ENCODE data around the gene NPTN.

Gene NPTN

DNA sequence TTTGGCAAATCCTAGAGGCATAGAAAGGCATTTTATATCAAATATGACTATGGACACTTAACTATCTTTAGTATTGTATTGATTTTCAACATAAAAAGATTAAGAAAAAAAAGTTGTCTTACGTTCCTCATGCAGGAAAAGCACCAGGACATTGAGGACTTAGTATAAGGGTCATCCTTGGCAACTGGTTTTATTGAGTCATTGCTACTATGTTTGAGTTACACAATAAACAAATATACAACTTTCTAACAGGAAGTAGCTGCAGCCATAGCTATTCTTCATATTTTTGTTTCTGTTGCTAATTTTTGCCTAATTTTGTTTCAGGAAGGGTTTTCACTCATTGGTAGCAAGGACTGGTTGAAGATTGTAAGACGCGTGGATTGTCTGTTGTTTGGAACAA is 93.0 kb downstream of the NPTN start:
- intact Hi-C loops (cut with DNase I), result no loop called here

DNA sequence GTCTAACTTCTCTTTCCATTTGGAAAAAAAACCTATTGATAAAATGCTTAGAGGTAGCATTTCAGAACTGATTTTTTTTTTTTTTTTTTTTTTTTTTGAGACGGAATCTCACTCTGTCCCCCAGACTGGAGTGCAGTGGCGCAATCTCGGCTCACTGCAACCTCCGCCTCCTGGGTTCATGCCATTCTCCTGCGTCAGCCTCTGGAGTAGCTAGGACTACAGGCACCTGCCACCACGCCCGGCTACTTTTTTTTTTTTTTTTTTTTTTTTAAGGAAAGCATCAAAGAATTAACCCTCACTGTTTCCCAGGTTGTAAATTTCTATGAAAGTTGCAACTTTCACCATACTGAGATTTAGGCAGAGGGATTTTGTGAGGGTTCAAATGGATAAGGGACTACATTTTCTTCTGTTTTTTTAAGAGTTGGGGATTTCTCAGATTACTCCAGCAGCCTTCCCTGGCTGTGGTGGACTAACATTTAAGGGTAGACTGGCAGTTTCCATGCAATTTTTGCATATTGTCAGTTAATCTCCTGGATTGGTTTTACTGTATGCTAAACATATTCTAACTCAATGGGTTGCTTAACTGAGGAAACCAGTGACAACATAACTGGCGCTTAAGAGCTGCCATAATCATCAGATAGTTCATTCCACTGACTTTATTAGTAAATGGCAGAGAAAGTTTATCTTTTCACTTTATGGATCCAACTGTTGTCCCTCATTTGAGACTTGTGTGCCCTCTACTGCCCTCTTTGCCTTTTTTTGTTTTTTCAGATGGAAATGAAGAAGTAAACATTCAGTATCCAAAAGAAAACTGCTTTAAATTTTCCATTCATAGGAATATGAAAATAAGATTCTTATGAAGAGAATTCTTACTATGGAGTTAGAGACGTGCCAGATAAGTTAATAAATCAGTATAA is 93.7 kb downstream of the NPTN start:
- intact Hi-C loops (cut with DNase I), result no loop called here
- no peak for DNase-seq

More for the DNA sequence above, 93.0 kb downstream of the NPTN start:
- DNase-seq, result no peak

DNA sequence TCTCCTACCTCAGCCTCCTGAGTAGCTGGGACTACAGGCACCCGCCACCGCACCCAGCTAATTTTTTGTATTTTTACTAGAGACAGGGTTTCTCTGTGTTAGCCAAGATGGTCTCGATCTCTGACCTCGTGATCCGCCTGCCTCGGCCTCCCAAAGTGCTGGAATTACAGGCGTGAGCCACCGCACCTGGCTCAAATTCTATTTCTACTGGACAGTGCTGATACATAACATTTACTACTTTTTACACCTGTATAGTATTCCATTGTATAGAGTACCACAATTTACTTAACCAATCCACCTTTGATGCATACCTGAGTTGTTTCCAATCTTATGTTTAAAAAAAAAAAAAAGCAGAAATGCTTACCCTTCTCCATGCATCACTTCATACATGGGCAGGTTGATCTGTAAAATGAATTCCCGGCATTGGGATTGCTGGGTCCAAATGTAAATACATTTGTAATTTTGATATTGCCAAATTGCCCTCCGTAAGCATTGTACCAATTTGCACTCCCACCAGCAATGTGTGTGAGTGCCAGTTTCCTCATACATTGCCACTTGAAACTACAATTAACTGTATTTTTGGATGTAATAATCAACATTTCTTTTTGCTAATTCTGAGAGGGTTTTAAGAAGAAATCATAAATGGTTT is 94.5 kb downstream of the NPTN start:
- intact Hi-C loops (cut with DNase I), result no loop called here
- DNase-seq, result no peak

- intact Hi-C loops (cut with DNase I), result no loop called here
- DNase-seq, result no peak
Observed at GRCh38 chr15:73538123-73538522, 95.1 kb downstream of the NPTN start.

DNA sequence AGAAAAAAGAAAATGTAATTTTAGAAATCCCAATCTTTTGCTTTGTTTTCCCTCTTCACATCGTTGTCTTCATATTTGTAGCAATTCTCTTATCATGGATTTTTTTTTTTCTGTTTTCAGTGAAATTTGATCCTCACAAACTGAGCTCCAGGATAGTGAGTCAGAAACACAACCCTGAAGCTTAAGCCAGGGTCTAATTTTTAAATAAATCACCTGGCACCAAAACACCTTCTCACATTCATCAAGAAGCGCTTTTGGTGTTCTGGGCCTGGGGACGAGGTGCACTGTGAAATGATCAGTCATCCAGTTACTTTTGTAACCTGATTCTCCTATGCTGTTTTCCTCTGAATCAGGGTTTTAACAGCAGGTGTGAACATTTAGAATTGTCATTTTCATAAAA is 102.5 kb downstream of the NPTN start:
- intact Hi-C loops (cut with DNase I), result no loop called here
- DNase-seq, result no peak

DNA sequence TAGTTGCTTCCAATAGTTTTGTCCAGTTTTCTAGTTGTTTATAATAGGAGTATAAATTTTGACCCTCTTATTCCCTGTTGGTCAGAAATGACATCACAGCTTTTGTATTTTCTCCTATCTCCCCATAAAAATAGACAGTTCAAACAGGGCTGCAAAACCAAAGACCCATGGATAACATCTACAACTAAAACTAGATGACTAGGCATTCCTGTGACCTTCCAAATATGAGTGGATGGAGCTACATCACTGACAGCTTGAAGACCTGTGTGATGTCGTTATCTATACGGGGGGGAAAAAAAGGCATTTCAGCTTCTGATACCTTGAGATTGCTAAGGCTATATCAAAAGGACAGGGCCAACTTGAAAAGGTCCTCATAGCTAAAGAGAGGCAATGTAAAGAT is 105.6 kb downstream of the NPTN start:
- DNase-seq, result no peak
- intact Hi-C loops (cut with DNase I), result no loop called here

- no peak for DNase-seq
- intact Hi-C loops (cut with DNase I), result no loop called here
Observed at GRCh38 chr15:73524919-73525318, 108.3 kb downstream of the NPTN start.

GRCh38 chr15:73522011-73522410 is 111.2 kb downstream of the NPTN start:
- intact Hi-C loops (cut with DNase I), result no loop called here
- DNase-seq, result no peak

DNA sequence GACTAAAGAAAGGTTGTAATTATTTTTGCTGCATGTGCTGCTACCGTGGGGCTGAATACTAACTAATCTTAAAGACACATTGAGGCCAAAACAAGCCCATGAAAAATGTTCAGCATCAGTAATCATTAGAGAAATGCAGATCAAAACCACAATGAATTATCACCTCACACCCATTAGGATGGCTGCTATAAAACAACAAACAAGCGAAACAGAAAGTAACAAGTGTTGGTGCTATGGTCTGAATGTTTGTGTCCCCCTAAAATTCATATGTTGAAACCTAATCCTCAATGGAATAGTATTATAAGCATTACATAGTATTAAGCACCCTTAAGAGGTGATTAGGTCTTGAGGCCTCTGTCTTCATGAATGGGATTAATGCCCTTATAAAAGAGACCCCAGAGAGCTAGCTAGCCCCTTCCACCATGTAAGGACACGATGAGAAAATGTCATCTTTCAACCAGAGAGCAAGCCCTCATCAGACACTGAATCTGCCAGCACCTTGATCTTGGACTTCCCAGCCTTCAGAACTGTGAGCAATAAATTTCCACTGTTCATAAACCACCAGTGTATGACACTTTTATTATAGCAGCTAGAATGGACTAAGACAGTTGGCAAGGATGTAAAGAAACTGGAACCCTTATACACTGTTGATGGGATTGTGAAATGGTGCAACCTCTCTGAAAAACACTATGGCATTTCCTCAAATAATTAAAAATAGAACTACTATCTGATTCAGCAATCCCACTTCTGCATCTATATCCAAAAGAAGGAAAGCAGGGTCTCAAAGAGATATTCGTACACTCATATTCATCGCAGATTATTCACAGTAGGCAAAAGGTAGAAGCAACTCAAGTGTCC is 114.1 kb downstream of the NPTN start:
- intact Hi-C loops (cut with DNase I), result no loop called here
- no peak for DNase-seq

DNA sequence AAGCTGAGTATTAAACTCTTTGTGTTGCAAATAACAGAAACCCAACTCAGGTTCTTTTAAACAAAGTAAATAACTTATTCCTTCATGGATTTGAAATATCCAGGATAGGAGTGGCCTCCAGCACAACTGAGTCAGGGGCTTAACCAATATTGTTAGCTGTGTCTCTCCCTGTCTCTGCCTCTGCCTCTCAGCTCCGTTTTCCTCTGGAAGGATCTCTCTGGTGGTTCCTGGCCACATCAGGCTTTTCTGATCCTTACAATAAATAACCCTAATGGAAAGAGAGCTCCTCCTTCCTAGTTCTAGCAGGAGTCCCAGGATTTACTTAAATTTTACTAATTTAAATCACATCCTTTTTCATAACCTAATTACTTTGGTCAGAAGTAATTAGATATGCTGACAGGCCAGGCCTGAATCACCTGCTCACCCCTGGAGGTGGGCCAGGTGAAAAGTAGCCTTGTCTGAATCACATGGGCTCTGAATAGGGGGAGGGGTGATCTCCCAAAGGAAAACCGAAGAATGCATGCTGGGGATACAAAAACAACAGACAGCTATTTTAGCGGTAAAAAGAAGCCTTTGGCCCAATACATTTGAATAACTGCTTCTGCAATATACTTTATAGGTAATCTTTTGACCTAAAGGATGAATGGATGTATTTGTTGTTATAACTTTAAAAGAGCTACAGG is 114.9 kb downstream of the NPTN start:
- intact Hi-C loops (cut with DNase I), result no loop called here
- DNase-seq, result no peak

- intact Hi-C loops (cut with DNase I), result no loop called here
- no peak for DNase-seq
Observed at GRCh38 chr15:73517566-73517965, 115.6 kb downstream of the NPTN start.

DNA sequence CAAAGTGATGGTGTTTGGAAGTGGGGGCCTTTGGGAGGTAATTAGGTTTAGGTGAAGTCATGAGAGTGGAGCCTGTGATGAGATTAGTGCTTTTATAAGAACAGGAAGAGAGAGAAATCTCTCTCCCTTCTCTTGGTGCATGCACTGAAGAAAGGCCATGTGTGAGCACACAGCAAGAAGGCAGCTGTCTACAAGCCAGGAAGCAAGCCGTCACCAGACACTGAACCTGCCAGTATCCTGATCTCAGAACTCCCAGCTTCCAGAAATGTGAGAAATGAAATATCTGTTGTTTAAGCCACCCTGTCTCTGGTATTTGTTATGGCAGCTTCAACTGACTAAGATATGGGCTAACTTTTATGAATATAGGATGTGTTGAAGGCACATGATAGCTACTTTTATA is 117.7 kb downstream of the NPTN start:
- intact Hi-C loops (cut with DNase I), result no loop called here

More for the DNA sequence above, 117.7 kb downstream of the NPTN start:
- DNase-seq, result no peak
